Brain microvascular endothelial cell (primary cell): ENCODE results near the gene DCPS.
A peak's percentile ranks its signal among the peaks of the same experiment; 100 is the strongest.

Experiments used
- DNase-seq: peaks from one replicate; pipeline ENCODE4 v3.0.0-alpha.2; 2020
- H3K27ac ChIP-seq: fragments of 250-450 bp; sonication (Bioruptor Pico); 2 replicates; pipeline ENCODE4 v1.5.1; 2020; ENCODE audit warnings: mild to moderate bottlenecking, moderate library complexity
- H3K27me3 ChIP-seq: fragments of 250-450 bp; sonication (Bioruptor Pico); replicated peaks from 2 replicates; pipeline ENCODE4 v1.5.1; 2020; ENCODE audit warnings: mild to moderate bottlenecking
- H3K36me3 ChIP-seq: fragments of 250-450 bp; sonication (Bioruptor Pico); replicated peaks from 2 replicates; pipeline ENCODE4 v1.5.1; 2020; ENCODE audit warnings: mild to moderate bottlenecking
- H3K4me3 ChIP-seq: 2 replicates; pipeline ENCODE4 v1.5.1; 2011; ENCODE audit warnings: low read depth, mild to moderate bottlenecking, control low read depth, low read length, moderate library complexity
- in situ Hi-C: cut with HindIII; loops from 2 replicates; pipeline ENCODE4 v1.10.0; 2017; ENCODE audit warnings: low sequenced_read_pairs, low pct_ligation_motif_present
- TF ChIP-seq, protein P1 (sequence below): IDR thresholded peaks from 2 replicates; pipeline ENCODE4 v1.5.1; 2011; ENCODE audit warnings: low read depth, mild to moderate bottlenecking, moderate library complexity, low read length, control low read depth, inconsistent platforms; ENCODE audit errors: missing control alignments

The DCPS gene

DNA sequence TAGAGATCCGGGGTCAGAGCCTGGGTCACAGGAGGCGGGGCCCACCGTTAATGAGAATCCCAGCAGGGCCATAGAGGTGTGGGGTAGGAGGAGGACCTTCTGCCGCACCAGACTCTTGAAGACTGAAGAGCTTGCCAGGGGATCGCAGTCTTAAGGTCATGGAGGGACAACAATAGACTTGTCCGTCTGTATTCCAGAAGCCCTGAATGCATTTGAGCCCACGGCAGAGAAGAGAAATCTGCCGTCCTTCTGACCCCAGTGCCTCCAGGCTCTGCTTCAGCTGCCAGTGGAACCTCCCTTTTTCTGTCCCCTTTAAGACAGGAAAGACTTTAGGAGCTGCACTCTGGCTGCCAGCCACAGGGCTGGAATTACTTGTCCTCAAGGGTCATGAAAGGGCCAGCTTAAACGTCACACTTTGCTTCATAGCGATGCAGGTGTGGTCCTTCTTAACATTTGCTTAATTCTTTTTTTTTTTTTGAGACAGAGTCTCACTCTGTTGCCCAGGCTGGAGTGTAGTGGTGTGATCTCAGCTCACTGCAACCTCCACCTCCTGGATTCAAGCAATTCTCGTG is 36.1 kb downstream of the DCPS start:
- TF ChIP-seq, protein P1, sequence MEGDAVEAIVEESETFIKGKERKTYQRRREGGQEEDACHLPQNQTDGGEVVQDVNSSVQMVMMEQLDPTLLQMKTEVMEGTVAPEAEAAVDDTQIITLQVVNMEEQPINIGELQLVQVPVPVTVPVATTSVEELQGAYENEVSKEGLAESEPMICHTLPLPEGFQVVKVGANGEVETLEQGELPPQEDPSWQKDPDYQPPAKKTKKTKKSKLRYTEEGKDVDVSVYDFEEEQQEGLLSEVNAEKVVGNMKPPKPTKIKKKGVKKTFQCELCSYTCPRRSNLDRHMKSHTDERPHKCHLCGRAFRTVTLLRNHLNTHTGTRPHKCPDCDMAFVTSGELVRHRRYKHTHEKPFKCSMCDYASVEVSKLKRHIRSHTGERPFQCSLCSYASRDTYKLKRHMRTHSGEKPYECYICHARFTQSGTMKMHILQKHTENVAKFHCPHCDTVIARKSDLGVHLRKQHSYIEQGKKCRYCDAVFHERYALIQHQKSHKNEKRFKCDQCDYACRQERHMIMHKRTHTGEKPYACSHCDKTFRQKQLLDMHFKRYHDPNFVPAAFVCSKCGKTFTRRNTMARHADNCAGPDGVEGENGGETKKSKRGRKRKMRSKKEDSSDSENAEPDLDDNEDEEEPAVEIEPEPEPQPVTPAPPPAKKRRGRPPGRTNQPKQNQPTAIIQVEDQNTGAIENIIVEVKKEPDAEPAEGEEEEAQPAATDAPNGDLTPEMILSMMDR: no peak
- Histone ChIP-seq H3K27ac (no peak overlapping the region), H3K36me3 (no peaks in the 10 kb centered on the region), H3K27me3 (no peaks in the 10 kb centered on the region), H3K4me3 (no peak overlapping the region)
- DNase-seq: no peak
- in situ Hi-C loops: no loop called here

DNA sequence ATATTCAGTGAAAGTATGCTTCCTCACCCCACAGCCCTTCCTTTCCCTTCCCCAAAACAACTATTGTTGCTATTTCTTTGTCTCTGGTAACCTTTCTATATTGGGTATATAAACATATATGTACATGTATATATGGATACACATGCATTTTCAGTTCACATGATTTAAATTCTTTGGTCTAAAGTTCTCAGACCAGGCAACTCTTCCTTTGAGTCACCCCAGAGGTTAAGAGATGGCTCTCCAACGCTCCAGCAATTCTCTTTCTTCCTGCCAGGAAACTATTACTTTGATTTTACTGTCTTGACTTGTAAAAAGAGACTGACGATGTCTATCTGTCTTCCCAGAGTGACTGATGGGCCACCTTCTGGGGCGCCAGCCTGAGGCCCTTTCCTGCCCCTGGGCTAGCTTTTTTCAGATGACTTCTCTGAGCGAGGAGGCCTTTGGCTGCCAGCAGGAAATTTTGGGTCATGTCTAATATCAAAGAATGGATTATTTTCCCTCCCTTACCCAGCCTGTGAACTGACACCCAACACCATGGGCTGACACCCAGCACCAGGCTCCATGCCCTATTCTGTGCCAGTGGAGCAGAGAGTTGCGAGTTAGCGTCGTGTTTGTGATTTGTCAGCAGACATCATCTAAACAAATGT is 37.2 kb downstream of the DCPS start:
- TF ChIP-seq, protein P1: no peak
- Histone ChIP-seq H3K27ac (no peak overlapping the region), H3K27me3 (no peaks in the 10 kb centered on the region), H3K4me3 (no peak overlapping the region), H3K36me3 (no peaks in the 10 kb centered on the region)
- DNase-seq: no peak
- in situ Hi-C loops: no loop called here

DNA sequence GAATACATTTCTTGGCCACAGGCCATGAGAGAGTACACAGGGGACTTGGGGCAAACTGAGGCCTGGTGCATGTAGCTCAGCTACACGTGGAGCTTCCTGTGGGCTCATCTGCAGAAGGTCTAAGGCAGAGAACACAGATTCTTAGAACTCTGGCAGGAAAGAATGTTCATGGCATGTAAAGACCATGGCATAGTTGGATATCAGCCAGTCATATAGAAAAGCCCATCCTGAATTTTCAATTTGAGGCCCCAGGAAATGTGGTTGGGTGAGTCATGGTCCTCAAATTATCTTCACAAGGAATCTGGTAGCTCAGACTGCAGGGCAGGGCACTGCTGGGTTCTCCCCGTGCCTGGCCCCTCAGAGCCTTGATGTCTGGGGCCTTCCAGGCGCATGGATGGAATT is 37.9 kb downstream of the DCPS start:
- Histone ChIP-seq H3K4me3 (no peak overlapping the region), H3K27me3 (no peaks in the 10 kb centered on the region), H3K27ac (peak overlapping the region; percentile 54), H3K36me3 (no peaks in the 10 kb centered on the region)
- TF ChIP-seq, protein P1: no peak
- in situ Hi-C loops: no loop called here
- DNase-seq: peak; percentile 70

DNA sequence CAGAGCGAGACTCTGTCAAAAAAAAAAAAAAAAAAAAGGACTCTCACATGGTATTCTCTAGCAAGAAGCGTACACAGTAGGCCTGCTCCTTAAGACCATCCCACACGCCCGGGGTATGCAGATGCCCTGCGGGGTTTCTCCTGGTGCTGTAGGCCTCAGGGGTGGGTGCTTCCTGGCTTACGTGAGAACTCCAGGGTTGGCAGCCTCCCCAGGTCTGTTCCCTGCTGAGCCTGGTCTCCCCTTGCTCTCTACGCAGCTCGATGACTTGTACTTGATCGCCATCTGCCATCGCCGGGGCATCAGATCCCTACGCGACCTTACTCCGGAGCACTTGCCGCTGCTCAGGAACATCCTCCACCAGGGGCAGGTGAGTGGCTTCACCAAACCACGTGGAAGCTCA is 39.2 kb downstream of the DCPS start:
- no peaks in the 10 kb centered on the region for H3K36me3 ChIP-seq
- no peak overlapping the region for H3K4me3 ChIP-seq
- no peak for DNase-seq
- H3K27me3 ChIP-seq: no peaks in the 10 kb centered on the region
- H3K27ac ChIP-seq: no peak overlapping the region
- TF ChIP-seq, protein P1: no peak
- in situ Hi-C loops: no loop called here

DNA sequence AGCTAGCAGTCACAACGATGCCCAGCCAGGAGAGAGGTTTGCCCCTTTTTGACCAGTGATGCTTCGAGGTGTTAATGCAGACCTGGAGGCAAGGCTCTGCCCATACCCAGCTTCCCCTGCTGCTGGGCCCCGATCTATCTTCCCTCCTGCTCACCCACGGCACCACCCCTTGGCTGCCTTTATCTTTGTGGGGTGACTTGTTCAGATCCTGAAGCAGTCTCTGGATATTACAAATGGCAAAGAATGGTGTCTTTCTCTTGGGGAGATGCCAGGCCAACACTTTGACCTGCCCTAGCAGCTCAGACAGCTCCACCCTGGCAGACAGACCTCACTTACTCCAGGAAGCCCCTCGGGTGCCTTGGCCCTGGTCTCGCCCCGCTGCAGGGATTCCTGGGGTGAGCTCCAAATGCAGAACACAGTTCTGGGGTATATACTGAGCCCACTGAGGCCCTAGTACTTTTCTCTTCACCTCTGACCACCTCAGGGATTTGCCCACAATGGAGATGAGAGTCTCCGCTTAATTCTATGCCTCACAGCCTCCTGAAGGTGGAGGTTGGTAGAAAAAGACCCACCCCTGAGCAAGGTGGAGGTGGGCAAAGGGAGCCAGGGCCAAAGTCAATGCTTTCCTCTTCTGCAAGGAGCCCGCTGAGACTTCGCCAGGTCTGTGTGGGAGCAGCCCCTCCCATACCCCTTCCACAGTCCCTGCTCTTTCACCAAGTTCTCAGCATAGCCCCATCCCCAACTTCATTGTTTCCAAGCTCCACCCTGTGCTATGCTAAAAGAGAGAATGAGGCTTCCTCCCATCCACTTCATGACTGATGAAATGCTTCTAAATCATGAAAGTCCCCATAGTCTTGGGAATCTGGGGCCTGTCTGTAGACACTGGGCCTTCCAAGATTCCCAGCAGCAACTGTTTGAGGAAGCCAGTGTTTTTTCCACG is 40.6 kb downstream of the DCPS start:
- Histone ChIP-seq H3K4me3 (no peak overlapping the region), H3K36me3 (no peaks in the 10 kb centered on the region), H3K27me3 (no peaks in the 10 kb centered on the region), H3K27ac (no peak overlapping the region)
- in situ Hi-C loops: no loop called here
- TF ChIP-seq, protein P1: no peak
- DNase-seq: no peak
